Stomach (tissue), 9 donors: ENCODE measurements around the gene CDC73. TPM values are rescaled to one million over a fixed set of nuclear protein-coding genes. Genes with fewer than 3 reads are reported as not detected.
A peak's percentile ranks its signal among the peaks of the same experiment; 100 is the strongest.

Experiments
- DNase-seq, 2 donors: peaks; one replicate each; pipeline versions ENCODE4 v3.0.0 to v3.0.0-alpha.2; 2013 to 2019
- H3K27ac ChIP-seq, 5 donors: fragments of 200-600 bp in 4 of 5; sonication (generic) in 4 of 5; one replicate each; pipeline ENCODE4 v1.5.1; 2013 to 2019; ENCODE audit warnings: mild to moderate bottlenecking in 1 of 5, moderate library complexity in 1 of 5
- H3K27me3 ChIP-seq, 3 donors: fragments of 200-600 bp; sonication (generic); one replicate each; pipeline ENCODE4 v1.5.1; 2017 to 2019; ENCODE audit warnings: mixed run types in 1 of 3
- H3K36me3 ChIP-seq, 4 donors: fragments of 200-600 bp; sonication (generic); 1 replicate in 3 of 4; 2 replicates in 1 of 4; pipeline ENCODE4 v1.5.1; 2016 to 2019
- H3K4me1 ChIP-seq, 4 donors: fragments of 200-600 bp; sonication (generic); one replicate each; pipeline ENCODE4 v1.5.1; 2016 to 2019
- H3K4me3 ChIP-seq, 4 donors: fragments of 200-600 bp; sonication (generic) in 3 of 4; one replicate each; pipeline ENCODE4 v1.5.1; 2016 to 2019; ENCODE audit warnings: mild to moderate bottlenecking in 1 of 4
- H3K9me3 ChIP-seq, 4 donors: fragments of 200-600 bp; sonication (generic); one replicate each; pipeline ENCODE4 v1.5.1; 2016 to 2019
- CTCF ChIP-seq, 7 experiments: fragments of 450-650 bp in 4 of 7; fragments of 200-600 bp in 3 of 7; sonication (generic) in 3 of 7; IDR thresholded peaks; one replicate each; pipeline ENCODE4 v1.5.1; 2016 to 2019; ENCODE audit warnings: antibody characterized with exemption in 7 of 7, control low read depth in 2 of 7, mild to moderate bottlenecking in 1 of 7
- EP300 ChIP-seq: sonication (generic); formaldehyde crosslinking; IDR thresholded peaks from one replicate; pipeline ENCODE4 v1.6.1; 2017; ENCODE audit warnings: antibody characterized with exemption
- POLR2A ChIP-seq, 4 donors: fragments of 450-650 bp; IDR thresholded peaks; one replicate each; pipeline ENCODE4 v1.6.1; 2016; ENCODE audit warnings: antibody characterized with exemption in 4 of 4, control low read depth in 2 of 4, mild to moderate bottlenecking in 1 of 4, moderate library complexity in 1 of 4
- POLR2AphosphoS5 ChIP-seq, 3 donors: sonication (generic); formaldehyde crosslinking; IDR thresholded peaks; one replicate each; pipeline ENCODE4 v1.6.1; 2016; ENCODE audit warnings: antibody characterized with exemption in 3 of 3
- WGBS, 5 donors: extraction: QIAGEN DNeasy Blood & Tissue Kit in 3 of 5; methylation state at CpG; one replicate each; pipeline versions ENCODE4 v1.1.5 to v1.1.7; 2013 to 2018; 5-methylcytosine and 5-hydroxymethylcytosine counted together
- intact Hi-C: fragments of 100-400 bp; cut with DNase I; formaldehyde crosslinking; loops from one replicate; pipeline ENCODE4 v1.15.1; 2023; ENCODE audit warnings: low total_unique reads
- polyA plus RNA-seq, 3 donors: library from polyadenylated mRNA; stranded (reverse); fragments of 200-250 nt; gene quantifications; one replicate each; pipeline ENCODE4 v1.2.3, GENCODE V29; 2013
- total RNA-seq, 5 donors: library from RNA; depleted of rRNA; stranded (reverse); fragments of >200 nt; gene quantifications; one replicate each; pipeline versions ENCODE4 v1.1.0 to v1.2.3, GENCODE V29; 2014 to 2016
- donor health status: healthy with polysubstance abuse.
- donor health status: Bipolar disorder and iron deficiency.
- donor health status: healthy.

The CDC73 gene
- total and polyA plus RNA-seq, 8 donors: 6.7 to 75.9 (median 20.1) TPM

DNA sequence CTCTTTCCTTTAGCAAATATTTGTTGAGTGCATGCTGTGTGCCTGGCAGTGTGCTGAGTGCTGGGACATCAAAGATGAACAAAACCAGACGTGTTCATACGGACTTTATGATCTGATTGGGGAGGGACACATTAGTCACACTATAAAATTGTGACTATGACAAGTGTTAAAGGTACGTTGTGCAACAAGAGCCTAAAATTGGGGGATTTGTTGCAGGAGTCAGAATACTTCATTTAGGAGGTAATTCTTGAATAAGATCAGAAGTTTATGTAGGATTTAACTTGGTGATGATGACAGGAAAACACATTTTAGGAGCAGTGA, 35.0 kb downstream of the CDC73 start:
- no peak for TF ChIP-seq EP300
- no peak for TF ChIP-seq POLR2A (IDR thresholded peaks at IDR 0.05)
- no peak for TF ChIP-seq POLR2AphosphoS5 (IDR thresholded peaks at IDR 0.05)
- no peak for TF ChIP-seq CTCF (IDR thresholded peaks at IDR 0.05)
- WGBS, 5 donors: 49 to 54% (median 52%) methylated on average over 3 of the region's 3 CpGs
- Histone ChIP-seq H3K4me3 (no peak overlapping the region), H3K27me3 (no peaks in the 10 kb centered on the region), H3K9me3 (no peaks in the 10 kb centered on the region), H3K27ac (no peak overlapping the region), H3K36me3 (peaks cover 2 to 36% (median 32%) of the 10 kb centered on the region in 4 donors), H3K4me1 (peaks cover 0 to 30% (median 17%) of the 10 kb centered on the region in 4 donors)
- DNase-seq: no peak
- intact Hi-C loops: no loop called here

DNA sequence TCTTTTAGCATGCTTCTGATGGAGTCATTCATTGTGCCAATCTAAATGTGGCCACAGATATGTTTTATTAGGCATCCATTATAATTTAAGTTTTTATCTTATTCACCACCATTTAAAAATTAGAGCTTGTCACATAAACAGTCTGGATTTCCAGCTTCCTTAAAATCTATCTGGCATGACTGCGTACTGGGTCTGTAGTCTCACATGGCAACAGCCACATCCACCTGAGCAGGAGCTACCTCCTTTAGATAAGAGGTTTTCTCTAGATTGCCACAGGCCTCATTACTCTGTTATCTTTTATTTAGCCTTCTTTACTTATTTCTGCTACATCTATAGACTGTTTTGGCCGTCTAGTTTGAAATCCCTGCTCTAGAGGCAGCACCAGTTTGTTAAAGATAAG, 35.5 kb downstream of the CDC73 start:
- H3K9me3 ChIP-seq: no peaks in the 10 kb centered on the region
- peak in 1 of 2 donors; percentile 12 for DNase-seq
- 27 to 51% (median 49%) methylated on average over 2 of the region's 2 CpGs for whole genome bisulfite sequencing, 5 donors
- H3K27me3 ChIP-seq: no peaks in the 10 kb centered on the region
- peaks cover 2 to 30% (median 26%) of the 10 kb centered on the region in 4 donors for H3K36me3 ChIP-seq
- peaks cover 0 to 30% (median 17%) of the 10 kb centered on the region in 4 donors for H3K4me1 ChIP-seq
- no peak overlapping the region for H3K4me3 ChIP-seq
- intact Hi-C loops: no loop called here
- TF ChIP-seq POLR2AphosphoS5 (IDR thresholded peaks at IDR 0.05) (no peak), EP300 (no peak), CTCF (IDR thresholded peaks at IDR 0.05) (no peak), POLR2A (IDR thresholded peaks at IDR 0.05) (no peak)
- peak overlapping the region in 1 of 5 donors; percentile 31 for H3K27ac ChIP-seq

GRCh38 chr1:193176113-193176512, 54.3 kb downstream of the CDC73 start:
- H3K36me3 ChIP-seq: peaks cover 0 to 2% (median 0%) of the 10 kb centered on the region in 4 donors
- intact Hi-C loops: no loop called here

GRCh38 chr1:193176788-193177187, 55.0 kb downstream of the CDC73 start:
- H3K36me3 ChIP-seq: no peaks in the 10 kb centered on the region
- TF ChIP-seq CTCF (IDR thresholded peaks at IDR 0.05) (no peak), EP300 (no peak), POLR2A (IDR thresholded peaks at IDR 0.05) (no peak), POLR2AphosphoS5 (IDR thresholded peaks at IDR 0.05) (no peak)
- H3K9me3 ChIP-seq: no peaks in the 10 kb centered on the region
- H3K27ac ChIP-seq: no peak overlapping the region
- DNase-seq: no peak
- intact Hi-C loops: no loop called here
- no peaks in the 10 kb centered on the region for H3K27me3 ChIP-seq
- H3K4me1 ChIP-seq: peaks cover 0 to 43% (median 18%) of the 10 kb centered on the region in 4 donors
- no peak overlapping the region for H3K4me3 ChIP-seq

More at GRCh38 chr1:193176113-193176512, 54.3 kb downstream of the CDC73 start:
- Histone ChIP-seq H3K27me3 (no peaks in the 10 kb centered on the region), H3K4me3 (no peak overlapping the region), H3K4me1 (peaks cover 0 to 37% (median 15%) of the 10 kb centered on the region in 4 donors), H3K9me3 (no peaks in the 10 kb centered on the region), H3K27ac (no peak overlapping the region)
- TF ChIP-seq CTCF (IDR thresholded peaks at IDR 0.05): no peak
- no peak for DNase-seq
- 63 to 76% (median 68%) methylated on average over 1 of the region's 1 CpG for WGBS, 5 donors
